Esophagus (tissue), 2 donors: Measurements from ENCODE around the gene NFYA. TPM values are rescaled to one million over a fixed set of nuclear protein-coding genes. Genes with fewer than 3 reads are reported as not detected.

ENCODE experiments used
- H3K27ac ChIP-seq, 2 donors: one replicate each; pipeline ENCODE4 v1.5.1; 2013; ENCODE audit warnings: low read depth in 2 of 2, mild to moderate bottlenecking in 2 of 2, inconsistent platforms in 1 of 2, low read length in 1 of 2, moderate library complexity in 1 of 2
- H3K27me3 ChIP-seq, 2 donors: one replicate each; pipeline ENCODE4 v1.6.1; 2013; ENCODE audit warnings: low read length in 2 of 2, control low read depth in 1 of 2, mild to moderate bottlenecking in 1 of 2; ENCODE audit not compliant: insufficient read depth in 2 of 2, control insufficient read depth in 1 of 2
- H3K36me3 ChIP-seq, 2 donors: one replicate each; pipeline ENCODE4 v1.6.1; 2013; ENCODE audit warnings: low read length in 1 of 2; ENCODE audit not compliant: control insufficient read depth in 2 of 2, insufficient read depth in 2 of 2
- H3K4me1 ChIP-seq, 2 donors: one replicate each; pipeline ENCODE4 v1.6.1; 2013; ENCODE audit warnings: low read length in 1 of 2; ENCODE audit not compliant: control insufficient read depth in 2 of 2, insufficient read depth in 2 of 2
- H3K4me3 ChIP-seq, 2 donors: one replicate each; pipeline ENCODE4 v1.5.1; 2013; ENCODE audit warnings: low read length in 2 of 2, mild to moderate bottlenecking in 2 of 2, low read depth in 1 of 2, moderate library complexity in 1 of 2
- H3K9me3 ChIP-seq, 2 donors: one replicate each; pipeline ENCODE4 v1.6.1; 2013; ENCODE audit warnings: mild to moderate bottlenecking in 2 of 2, low read depth in 1 of 2, low read length in 1 of 2, moderate library complexity in 1 of 2; ENCODE audit not compliant: control insufficient read depth in 2 of 2, insufficient read depth in 1 of 2
- WGBS, 2 donors: extraction: QIAGEN DNeasy Blood & Tissue Kit; methylation state at CpG; one replicate each; pipeline ENCODE4 v1.1.7; 2013; 5-methylcytosine and 5-hydroxymethylcytosine counted together
- polyA plus RNA-seq, 2 donors: library from polyadenylated mRNA; stranded (reverse); fragments of 200-250 nt; gene quantifications; one replicate each; pipeline ENCODE4 v1.2.3, GENCODE V29; 2013
- donor health status: healthy with polysubstance abuse.
- donor health status: Bipolar disorder and iron deficiency.

The NFYA gene
- polyA plus RNA-seq, 2 donors: 5.5 to 6.5 TPM

DNA sequence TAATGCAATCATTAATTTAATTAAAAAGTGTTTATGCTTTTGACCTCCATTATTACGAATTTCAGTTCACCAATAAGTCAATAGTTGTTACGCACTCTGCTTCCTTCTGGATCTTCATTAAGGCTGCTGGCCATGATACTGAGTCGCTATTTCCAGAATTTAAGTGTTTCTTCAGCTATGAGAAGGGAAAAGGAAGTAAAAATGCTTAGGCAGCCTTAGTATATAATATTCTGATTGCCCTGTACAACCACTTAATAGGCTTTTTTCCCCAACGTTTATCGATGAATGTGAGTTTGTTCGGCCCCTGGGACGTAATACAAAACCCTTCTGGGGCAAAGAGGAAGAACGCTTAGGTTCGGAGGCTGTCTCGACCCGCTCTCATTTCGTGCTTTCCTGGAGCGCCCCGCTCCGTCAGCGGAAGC is 1.3 kb upstream of the NFYA start:
- no peaks in the 10 kb centered on the region for H3K36me3 ChIP-seq
- no peaks in the 10 kb centered on the region for H3K4me1 ChIP-seq
- H3K27ac ChIP-seq: peak overlapping the region; percentile 100
- H3K9me3 ChIP-seq: no peaks in the 10 kb centered on the region
- 0% methylated on average over 16 of the region's 16 CpGs for WGBS, 2 donors
- H3K4me3 ChIP-seq: peak overlapping the region; percentile 81 to 82
- H3K27me3 ChIP-seq: no peaks in the 10 kb centered on the region

DNA sequence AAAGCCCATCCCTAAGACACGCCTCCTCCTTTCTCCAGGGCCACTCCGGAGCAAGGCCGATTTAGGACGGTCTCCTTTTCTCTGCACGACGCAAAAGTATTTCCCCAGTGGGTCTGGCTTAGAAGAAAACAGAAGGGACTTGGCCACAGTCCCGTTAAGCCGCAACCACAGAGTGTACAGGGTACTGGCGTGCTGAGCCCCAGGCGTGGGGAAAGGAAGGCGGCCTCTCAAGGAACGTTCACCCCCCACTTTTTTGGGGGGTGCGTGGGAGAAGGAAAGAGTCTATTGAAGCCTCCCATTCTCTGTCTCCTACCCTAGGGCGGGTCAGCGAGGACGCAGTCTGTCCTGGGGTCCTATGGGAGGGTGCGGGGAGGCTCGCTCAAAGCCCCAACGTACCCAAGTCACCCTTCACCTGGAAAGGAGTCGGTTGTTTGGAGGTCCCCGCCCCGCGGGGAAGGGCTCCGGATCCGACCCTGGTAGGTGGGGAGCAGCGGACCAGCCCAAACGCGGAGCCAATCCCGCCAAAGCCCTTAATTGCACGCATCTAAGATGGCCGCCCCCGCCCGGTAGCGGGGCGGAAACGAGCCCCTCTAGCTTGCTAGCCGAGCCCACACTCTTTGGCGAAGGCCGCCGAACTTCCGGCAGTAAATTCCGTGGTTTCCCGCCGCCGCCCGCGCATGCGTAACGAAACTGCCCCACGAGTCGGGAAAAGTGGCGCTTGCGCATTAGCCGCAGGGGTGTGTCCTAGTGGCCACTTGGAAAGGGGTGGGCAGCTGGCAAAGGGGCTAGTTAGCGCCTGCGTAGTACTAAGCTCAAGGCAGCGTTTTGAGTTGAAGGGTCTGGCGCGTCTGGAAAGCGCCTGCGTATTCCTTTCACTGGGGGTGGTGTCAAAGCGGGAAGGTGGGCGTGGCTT is 595 bp upstream of the NFYA start, which contains the start of gene OARD1:
TSS of gene OARD1 (minus strand) at position 434 of the 913 bp plus-strand sequence. CDS start 722 bp downstream, outside the sequence.
- no peaks in the 10 kb centered on the region for H3K36me3 ChIP-seq
- no peaks in the 10 kb centered on the region for H3K27me3 ChIP-seq
- peak within 1 kb of the TSS; percentile 100 for H3K27ac ChIP-seq
- peak within 1 kb of the TSS; percentile 82 to 91 for H3K4me3 ChIP-seq
- H3K4me1 ChIP-seq: no peaks in the 10 kb centered on the region
- 0% methylated on average over 63 of the region's 63 CpGs for WGBS, 2 donors
- no peaks in the 10 kb centered on the region for H3K9me3 ChIP-seq

DNA sequence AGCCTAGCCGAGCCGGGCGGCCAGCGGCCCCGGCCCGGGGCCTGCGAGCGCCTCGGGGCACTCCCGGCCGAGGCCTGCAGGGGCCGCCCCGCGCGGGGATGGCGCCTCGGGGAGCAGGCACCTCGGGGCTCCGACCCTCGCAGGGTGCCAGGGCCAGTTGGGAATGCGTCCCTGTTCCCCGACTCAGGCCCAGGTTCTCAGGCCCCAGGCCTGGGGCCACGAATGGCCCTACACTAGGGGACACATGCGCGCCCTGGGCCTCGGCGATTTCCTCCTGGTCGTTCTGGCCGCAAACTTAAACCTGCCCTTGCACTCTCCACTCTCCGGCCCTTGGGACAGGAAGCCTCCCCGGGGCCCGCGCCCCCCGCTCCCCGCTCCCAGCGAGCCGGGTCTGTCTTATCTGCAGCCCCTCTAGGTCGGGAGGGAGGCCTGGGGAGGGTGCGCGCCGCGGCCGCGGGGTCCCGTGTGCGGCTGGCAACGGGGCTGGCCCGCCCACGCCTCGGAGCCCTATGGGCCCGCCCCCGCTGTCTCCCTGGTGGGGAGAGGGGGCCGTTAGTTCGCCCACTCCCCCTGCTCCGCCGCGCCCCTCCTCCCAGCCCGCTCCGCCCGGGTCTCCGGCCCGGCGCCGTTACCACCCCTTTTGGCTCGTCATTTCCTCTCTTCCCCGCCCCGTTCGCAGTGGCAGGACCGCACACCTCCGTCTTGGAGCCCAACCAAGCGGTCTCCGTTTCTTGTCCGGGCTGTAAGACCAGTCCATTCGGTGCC is 611 bp downstream of the NFYA start:
- Histone ChIP-seq H3K27me3 (no peaks in the 10 kb centered on the region), H3K36me3 (no peaks in the 10 kb centered on the region), H3K4me1 (no peaks in the 10 kb centered on the region), H3K9me3 (no peaks in the 10 kb centered on the region), H3K4me3 (peak overlapping the region; percentile 80 to 91), H3K27ac (peak overlapping the region; percentile 99 to 100)
- 0% methylated on average over 55 to 74 of the region's 74 CpGs for WGBS, 2 donors

DNA sequence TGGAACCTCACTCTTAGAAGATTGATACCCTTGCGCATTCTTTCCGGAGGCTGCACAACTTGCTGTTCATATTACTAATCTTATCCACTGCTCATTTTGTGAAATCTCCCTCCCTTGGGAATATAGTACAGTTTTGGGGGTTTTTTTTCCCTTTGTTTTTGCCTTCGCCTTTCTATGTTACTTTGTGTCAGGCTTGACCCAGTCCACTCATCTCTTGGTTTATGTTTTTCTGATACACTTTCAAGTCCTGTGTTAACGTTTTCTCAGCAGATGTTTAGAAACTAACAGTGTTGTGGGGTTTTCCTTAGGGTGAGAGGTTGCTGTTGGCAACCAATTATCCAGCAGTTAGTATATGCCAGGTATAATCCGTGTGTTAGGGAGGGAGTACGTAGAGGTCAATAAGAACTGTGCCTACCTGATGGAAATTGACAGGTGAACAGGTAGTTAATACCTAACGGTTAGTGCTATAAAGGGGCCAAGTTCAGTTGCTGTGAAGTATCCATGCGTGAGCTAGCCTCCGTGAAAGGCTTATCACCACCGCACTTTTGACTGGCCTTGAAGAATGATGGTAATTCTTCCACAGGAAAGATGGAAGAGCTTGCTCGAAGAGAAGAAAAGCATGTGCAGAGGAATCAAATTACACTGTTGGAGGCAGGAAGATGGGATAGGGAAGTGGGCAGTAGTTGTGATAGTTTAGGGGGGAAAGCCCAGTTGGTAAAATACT is 1.4 kb downstream of the NFYA start:
- Histone ChIP-seq H3K27me3 (no peaks in the 10 kb centered on the region), H3K27ac (peak overlapping the region; percentile 99 to 100), H3K9me3 (no peaks in the 10 kb centered on the region), H3K36me3 (peaks cover 0 to 2% of the 10 kb centered on the region in 2 donors), H3K4me3 (peak overlapping the region; percentile 80 to 91), H3K4me1 (no peaks in the 10 kb centered on the region)
- 4% methylated on average over 11 of the region's 11 CpGs for WGBS, 2 donors

DNA sequence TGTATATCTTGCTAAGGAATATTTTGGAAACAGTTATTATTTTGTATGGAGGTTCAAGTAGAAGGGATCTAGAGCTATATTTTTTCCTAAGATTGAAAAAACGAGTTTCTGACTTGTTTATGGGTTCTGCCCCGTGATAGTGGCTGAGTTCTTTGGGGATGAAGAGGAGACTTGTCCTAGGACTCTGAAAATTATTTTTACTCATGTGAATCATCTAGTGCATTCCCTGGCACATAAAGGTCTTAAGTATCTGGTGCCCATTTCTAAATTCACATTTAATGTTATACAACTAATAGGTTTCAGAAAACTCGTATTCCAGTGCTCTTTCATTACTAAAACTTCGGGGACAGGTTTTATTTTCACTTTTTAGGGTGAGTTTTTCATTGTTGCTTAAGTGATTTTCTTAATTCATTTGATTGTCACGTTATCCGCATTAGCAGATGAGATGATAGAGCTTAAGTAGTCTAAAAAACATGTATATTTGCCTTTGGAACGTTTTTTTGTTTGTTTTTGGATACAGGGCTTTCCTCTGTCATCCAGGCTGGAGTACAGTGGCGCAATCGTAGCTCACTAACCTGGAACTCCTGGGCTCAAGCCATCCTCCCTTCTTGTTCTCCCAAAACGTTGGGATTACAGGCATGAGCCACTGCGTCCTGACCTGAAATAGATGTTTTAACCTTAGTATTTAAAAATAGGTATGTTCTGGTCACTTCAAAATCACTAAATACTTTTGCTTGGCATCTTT is 2.1 kb downstream of the NFYA start:
- 33 to 34% methylated on average over 11 of the region's 11 CpGs for WGBS, 2 donors
- H3K4me3 ChIP-seq: peak overlapping the region in 1 of 2 donors; percentile 91
- H3K27me3 ChIP-seq: no peaks in the 10 kb centered on the region
- H3K4me1 ChIP-seq: no peaks in the 10 kb centered on the region
- no peaks in the 10 kb centered on the region for H3K9me3 ChIP-seq
- peaks cover 0 to 2% of the 10 kb centered on the region in 2 donors for H3K36me3 ChIP-seq
- H3K27ac ChIP-seq: peak overlapping the region in 1 of 2 donors; percentile 47

DNA sequence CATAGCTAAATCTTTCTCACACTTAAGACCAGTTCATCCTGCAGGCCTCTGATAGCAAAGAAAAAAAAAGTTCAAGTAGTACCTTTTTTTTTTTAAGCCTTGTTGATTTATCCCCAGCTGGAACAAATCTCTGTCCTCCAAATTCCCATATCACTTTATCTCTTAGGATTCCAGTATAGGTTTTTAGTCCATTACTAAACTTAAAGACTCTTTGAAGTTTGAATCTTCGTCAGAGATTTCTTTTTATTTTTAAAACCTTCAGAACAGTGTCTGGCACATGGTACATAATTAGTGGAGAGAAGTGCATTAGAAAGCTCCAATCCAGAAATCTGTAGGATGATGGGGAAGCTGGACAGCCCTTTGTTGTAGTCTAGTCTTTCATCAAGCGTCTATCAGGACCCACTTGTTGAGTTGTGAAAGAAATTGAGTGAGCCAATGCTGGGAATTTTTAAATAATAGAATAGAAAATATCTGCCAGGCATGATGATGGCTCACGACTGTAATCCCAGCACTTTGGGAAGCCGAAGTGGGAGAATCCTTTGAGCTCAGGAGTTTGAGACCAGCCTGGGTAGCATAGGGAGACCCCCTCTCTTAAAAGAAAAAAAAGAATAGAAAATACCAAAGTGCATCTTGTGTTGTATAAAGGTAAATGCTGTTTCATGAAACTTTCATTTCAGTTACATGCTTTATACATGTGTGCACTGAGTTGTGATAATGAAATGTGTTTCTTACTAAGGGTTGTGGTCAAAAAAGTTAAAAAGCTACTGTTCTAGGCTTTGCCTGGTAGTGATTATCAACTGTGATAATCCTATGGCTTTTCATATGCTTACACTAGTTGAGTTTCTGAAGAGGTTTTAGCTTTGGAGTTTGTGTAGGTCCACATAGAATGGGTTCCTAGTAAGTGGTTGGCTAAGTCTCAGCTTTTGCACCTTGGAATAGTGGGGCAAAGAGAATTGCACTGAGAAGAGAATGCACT is 3.2 kb downstream of the NFYA start:
- Histone ChIP-seq H3K4me1 (no peaks in the 10 kb centered on the region), H3K27me3 (no peaks in the 10 kb centered on the region), H3K4me3 (no peak overlapping the region), H3K9me3 (no peaks in the 10 kb centered on the region), H3K27ac (no peak overlapping the region), H3K36me3 (peaks cover 0 to 6% of the 10 kb centered on the region in 2 donors)
- WGBS, 2 donors: 75 to 79% methylated on average over 4 of the region's 4 CpGs

DNA sequence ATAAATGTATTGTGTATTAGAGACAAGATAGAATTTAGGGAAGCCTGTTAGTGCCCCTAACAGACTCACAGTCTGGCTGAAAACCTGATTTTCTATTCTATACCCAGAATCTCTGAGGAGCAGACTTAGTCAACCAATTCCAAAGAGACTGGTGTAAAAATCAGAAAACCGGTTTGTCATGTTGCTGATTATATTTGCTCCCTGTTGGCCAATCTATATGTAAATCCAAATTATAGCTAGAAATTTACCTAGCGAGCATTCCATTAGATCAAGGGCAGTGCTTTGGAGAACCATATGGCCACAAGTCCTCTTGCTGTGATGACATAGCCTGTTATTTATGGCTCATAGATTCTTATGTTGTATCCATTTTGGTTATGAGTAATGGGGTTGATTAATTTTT is 4.8 kb downstream of the NFYA start:
- no peak overlapping the region for H3K27ac ChIP-seq
- H3K4me1 ChIP-seq: no peaks in the 10 kb centered on the region
- no peak overlapping the region for H3K4me3 ChIP-seq
- peaks cover 0 to 6% of the 10 kb centered on the region in 2 donors for H3K36me3 ChIP-seq
- 60 to 66% methylated on average over 2 of the region's 2 CpGs for WGBS, 2 donors
- H3K27me3 ChIP-seq: no peaks in the 10 kb centered on the region
- no peaks in the 10 kb centered on the region for H3K9me3 ChIP-seq

DNA sequence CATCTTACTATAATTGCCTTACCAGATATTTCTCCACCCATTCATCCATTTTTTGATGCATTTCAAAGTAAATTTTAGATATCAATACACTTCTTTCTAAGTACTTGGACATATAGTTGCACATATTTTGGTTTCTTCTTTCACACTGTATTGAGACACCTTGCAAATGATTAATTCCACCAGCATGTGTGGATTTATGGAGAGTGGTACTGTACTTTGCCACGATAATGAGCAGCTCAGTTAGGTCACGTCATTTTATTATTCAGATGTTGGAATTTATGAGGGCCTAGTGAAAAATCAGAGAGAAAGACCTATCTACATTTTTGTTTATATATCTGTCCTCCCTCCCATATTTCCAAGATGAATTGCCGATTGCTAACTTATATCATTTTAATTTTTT is 5.3 kb downstream of the NFYA start:
- Histone ChIP-seq H3K36me3 (peaks cover 0 to 6% of the 10 kb centered on the region in 2 donors), H3K9me3 (no peaks in the 10 kb centered on the region), H3K27me3 (no peaks in the 10 kb centered on the region), H3K4me3 (no peak overlapping the region), H3K4me1 (no peaks in the 10 kb centered on the region), H3K27ac (no peak overlapping the region)
- WGBS, 2 donors: 86 to 92% methylated on average over 3 of the region's 3 CpGs
